ENCODE results near the gene PPARG.
"Not testable (repeated sequence)": the region's sequence is repeated elsewhere in the genome, so short reads cannot be mapped to it uniquely, and the experiment has no call there.

PPARG gene

GRCh38 chr3:12381199-12381598 is 92.3 kb downstream of the PPARG start:
- no peak for DNase-seq

- no peak for DNase-seq
Observed at GRCh38 chr3:12383218-12383617, 94.3 kb downstream of the PPARG start.

- no peak for DNase-seq
Observed at GRCh38 chr3:12384451-12385233, 95.8 kb downstream of the PPARG start.

GRCh38 chr3:12386514-12387291 is 97.8 kb downstream of the PPARG start:
- not testable (repeated sequence) for DNase-seq

- DNase-seq = no peak
Observed at GRCh38 chr3:12388185-12388584, 99.3 kb downstream of the PPARG start.

- DNase-seq = no peak
Observed at GRCh38 chr3:12392101-12392878, 103.4 kb downstream of the PPARG start.

- no peak for DNase-seq
Observed at GRCh38 chr3:12393894-12394293, 105.0 kb downstream of the PPARG start.

GRCh38 chr3:12394569-12395271 is 105.8 kb downstream of the PPARG start:
- no peak for DNase-seq

GRCh38 chr3:12395349-12396012 is 106.6 kb downstream of the PPARG start:
- no peak for DNase-seq

- DNase-seq = no peak
Observed at GRCh38 chr3:12396471-12396870, 107.6 kb downstream of the PPARG start.

GRCh38 chr3:12399226-12399625 is 110.4 kb downstream of the PPARG start:
- no peak for DNase-seq

- no peak for DNase-seq
Observed at GRCh38 chr3:12400616-12401194, 111.8 kb downstream of the PPARG start.

- DNase-seq = no peak
Observed at GRCh38 chr3:12401208-12401607, 112.3 kb downstream of the PPARG start.

GRCh38 chr3:12405432-12406272 is 116.8 kb downstream of the PPARG start:
- peak in 6 of 14 donors; percentile 3 to 27 (median 20) for DNase-seq

GRCh38 chr3:12408984-12409683 is 120.3 kb downstream of the PPARG start:
- no peak for DNase-seq

- DNase-seq = no peak
Observed at GRCh38 chr3:12409684-12410596, 121.1 kb downstream of the PPARG start.

- DNase-seq = no peak
Observed at GRCh38 chr3:12413721-12414255, 124.9 kb downstream of the PPARG start.

- no peak for DNase-seq
Observed at GRCh38 chr3:12415014-12415680, 126.3 kb downstream of the PPARG start.
